IPS-20b (cell line): ENCODE measurements around the gene USP37.

Source experiments
- H3K27ac ChIP-seq: one replicate; pipeline ENCODE4 v1.5.1; 2013; ENCODE audit warnings: low read length
- H3K27me3 ChIP-seq: 2 replicates; pipeline ENCODE4 v1.6.1; 2013; ENCODE audit warnings: mild to moderate bottlenecking, low read length, inconsistent platforms; ENCODE audit not compliant: insufficient read depth
- H3K36me3 ChIP-seq: 2 replicates; pipeline ENCODE4 v1.6.1; 2013; ENCODE audit warnings: low read depth, mild to moderate bottlenecking, inconsistent platforms, low read length, moderate library complexity; ENCODE audit not compliant: insufficient read depth
- H3K4me1 ChIP-seq: 2 replicates; pipeline ENCODE4 v1.6.1; 2013; ENCODE audit warnings: mild to moderate bottlenecking, control low read depth, inconsistent platforms, low read length, moderate library complexity; ENCODE audit not compliant: insufficient read depth
- H3K4me3 ChIP-seq: 2 replicates; pipeline ENCODE4 v1.5.1; 2013; ENCODE audit warnings: mild to moderate bottlenecking, low read length, inconsistent platforms
- H3K9ac ChIP-seq: 2 replicates; pipeline ENCODE4 v1.6.1; 2013; ENCODE audit warnings: low read depth, mild to moderate bottlenecking, inconsistent platforms, low read length, moderate library complexity
- H3K9me3 ChIP-seq: 2 replicates; pipeline ENCODE4 v1.6.1; 2013; ENCODE audit warnings: mild to moderate bottlenecking, low read depth, low read length, inconsistent platforms; ENCODE audit not compliant: insufficient read depth

Gene USP37

GRCh38 chr2:218423584-218423983 is 144.6 kb downstream of the USP37 start:
- no peaks in the 10 kb centered on the region for H3K27me3 ChIP-seq
- peaks cover 7% of the 10 kb centered on the region; the same call in 1 of the 2 replicates for H3K4me1 ChIP-seq
- H3K9ac ChIP-seq: no peak overlapping the region
- no peak overlapping the region for H3K27ac ChIP-seq
- H3K4me3 ChIP-seq: no peak overlapping the region
- no peaks in the 10 kb centered on the region for H3K9me3 ChIP-seq
- no peaks in the 10 kb centered on the region for H3K36me3 ChIP-seq

GRCh38 chr2:218422403-218423086 is 145.6 kb downstream of the USP37 start:
- Histone ChIP-seq H3K27me3 (no peaks in the 10 kb centered on the region), H3K27ac (no peak overlapping the region), H3K9ac (no peak overlapping the region), H3K36me3 (no peaks in the 10 kb centered on the region), H3K4me3 (no peak overlapping the region), H3K9me3 (no peaks in the 10 kb centered on the region), H3K4me1 (peaks cover 7% of the 10 kb centered on the region; the same call in 1 of the 2 replicates)

- H3K4me3 ChIP-seq: no peak overlapping the region
- H3K9me3 ChIP-seq: no peaks in the 10 kb centered on the region
- no peaks in the 10 kb centered on the region for H3K27me3 ChIP-seq
- H3K36me3 ChIP-seq: no peaks in the 10 kb centered on the region
- H3K9ac ChIP-seq: no peak overlapping the region
- H3K27ac ChIP-seq: no peak overlapping the region
- peaks cover 7% of the 10 kb centered on the region; the same call in 1 of the 2 replicates for H3K4me1 ChIP-seq
Observed at GRCh38 chr2:218421027-218421426, 147.1 kb downstream of the USP37 start.

- Histone ChIP-seq H3K27me3 (no peaks in the 10 kb centered on the region), H3K4me1 (peaks cover 7% of the 10 kb centered on the region; the same call in 1 of the 2 replicates)
Observed at GRCh38 chr2:218419630-218420216, 148.4 kb downstream of the USP37 start.

GRCh38 chr2:218418717-218419458 is 149.3 kb downstream of the USP37 start, which contains the start of gene VIL1:
TSS of gene VIL1 (plus strand) at chr2:218419123. CDS start at chr2:218423779, 4,656 bp downstream.
- Histone ChIP-seq H3K9me3 (no peaks in the 10 kb centered on the region), H3K4me1 (peaks cover 7% of the 10 kb centered on the region; the same call in 1 of the 2 replicates), H3K36me3 (no peaks in the 10 kb centered on the region), H3K4me3 (peak within 1 kb of the TSS; percentile 15; the same call in 1 of the 2 replicates), H3K27ac (peak within 1 kb of the TSS; percentile 38), H3K9ac (peak within 1 kb of the TSS; percentile 51; the same call in 1 of the 2 replicates), H3K27me3 (no peaks in the 10 kb centered on the region)

More at GRCh38 chr2:218419630-218420216, 148.4 kb downstream of the USP37 start:
- H3K4me3 ChIP-seq: peak overlapping the region; percentile 15; the same call in 1 of the 2 replicates
- H3K36me3 ChIP-seq: no peaks in the 10 kb centered on the region
- H3K9ac ChIP-seq: peak overlapping the region; percentile 51; the same call in 1 of the 2 replicates
- H3K9me3 ChIP-seq: no peaks in the 10 kb centered on the region
- H3K27ac ChIP-seq: peak overlapping the region; percentile 38

GRCh38 chr2:218418321-218418716 is 149.8 kb downstream of the USP37 start:
- no peaks in the 10 kb centered on the region for H3K36me3 ChIP-seq
- no peaks in the 10 kb centered on the region for H3K27me3 ChIP-seq
- no peak overlapping the region for H3K9ac ChIP-seq
- H3K9me3 ChIP-seq: no peaks in the 10 kb centered on the region
- H3K27ac ChIP-seq: no peak overlapping the region
- H3K4me1 ChIP-seq: peaks cover 7% of the 10 kb centered on the region; the same call in 1 of the 2 replicates
- no peak overlapping the region for H3K4me3 ChIP-seq

- Histone ChIP-seq H3K9ac (no peak overlapping the region), H3K27ac (no peak overlapping the region), H3K36me3 (peaks cover 15% of the 10 kb centered on the region), H3K27me3 (no peaks in the 10 kb centered on the region), H3K4me3 (no peak overlapping the region), H3K4me1 (peaks cover 15% of the 10 kb centered on the region; the same call in 1 of the 2 replicates), H3K9me3 (no peaks in the 10 kb centered on the region)
Observed at GRCh38 chr2:218407717-218408116, 160.4 kb downstream of the USP37 start.

GRCh38 chr2:218406949-218407618 is 161.1 kb downstream of the USP37 start:
- peak overlapping the region; percentile 70 for H3K4me3 ChIP-seq
- peak overlapping the region; percentile 73; the same call in 1 of the 2 replicates for H3K9ac ChIP-seq
- no peaks in the 10 kb centered on the region for H3K27me3 ChIP-seq
- H3K4me1 ChIP-seq: peaks cover 15% of the 10 kb centered on the region; the same call in 1 of the 2 replicates
- H3K9me3 ChIP-seq: no peaks in the 10 kb centered on the region
- peak overlapping the region; percentile 1 for H3K27ac ChIP-seq
- peaks cover 19% of the 10 kb centered on the region for H3K36me3 ChIP-seq

DNA sequence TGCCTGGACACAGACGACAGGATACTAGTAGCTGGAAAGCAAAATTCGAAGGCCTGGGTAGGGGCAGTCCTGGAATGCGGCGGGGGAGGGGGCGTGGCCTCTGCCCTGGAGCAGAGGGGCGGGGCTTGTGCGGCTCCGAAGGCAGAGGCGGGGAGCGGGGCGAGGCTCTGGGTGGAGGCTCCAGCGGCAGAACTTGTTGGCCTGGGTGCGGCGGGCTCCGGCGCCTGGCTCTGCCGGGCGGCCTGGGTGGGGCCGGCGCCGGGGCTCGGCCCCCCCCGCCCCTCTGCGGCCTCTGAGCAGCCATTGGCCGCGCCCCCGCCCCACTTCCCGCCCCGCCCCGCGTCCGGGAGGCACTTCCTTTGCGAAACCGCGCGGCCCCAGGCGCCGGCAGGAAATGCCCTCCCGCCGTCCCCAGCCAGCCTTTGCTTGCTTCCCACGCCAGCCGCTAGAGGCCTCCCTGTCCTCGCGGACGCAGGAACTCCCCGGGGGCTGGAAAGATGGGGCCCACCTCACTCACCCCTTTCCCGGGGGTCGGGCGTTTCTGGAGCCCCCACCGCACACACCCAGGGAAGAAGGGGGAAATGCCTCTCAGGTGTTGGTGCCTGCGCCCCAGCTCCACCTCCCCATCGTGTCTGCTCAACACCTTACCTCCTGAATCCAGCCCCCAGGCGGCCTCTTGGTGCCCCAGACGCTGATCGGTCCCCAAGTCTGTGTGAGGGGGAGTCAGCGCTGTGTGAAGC is 161.8 kb downstream of the USP37 start:
- peaks cover 21% of the 10 kb centered on the region for H3K36me3 ChIP-seq
- H3K9ac ChIP-seq: peak overlapping the region; percentile 82; the same call in 1 of the 2 replicates
- peaks cover 15% of the 10 kb centered on the region; the same call in 1 of the 2 replicates for H3K4me1 ChIP-seq
- no peaks in the 10 kb centered on the region for H3K9me3 ChIP-seq
- H3K27me3 ChIP-seq: no peaks in the 10 kb centered on the region
- peak overlapping the region; percentile 78 for H3K4me3 ChIP-seq
- peak overlapping the region; percentile 89 for H3K27ac ChIP-seq

DNA sequence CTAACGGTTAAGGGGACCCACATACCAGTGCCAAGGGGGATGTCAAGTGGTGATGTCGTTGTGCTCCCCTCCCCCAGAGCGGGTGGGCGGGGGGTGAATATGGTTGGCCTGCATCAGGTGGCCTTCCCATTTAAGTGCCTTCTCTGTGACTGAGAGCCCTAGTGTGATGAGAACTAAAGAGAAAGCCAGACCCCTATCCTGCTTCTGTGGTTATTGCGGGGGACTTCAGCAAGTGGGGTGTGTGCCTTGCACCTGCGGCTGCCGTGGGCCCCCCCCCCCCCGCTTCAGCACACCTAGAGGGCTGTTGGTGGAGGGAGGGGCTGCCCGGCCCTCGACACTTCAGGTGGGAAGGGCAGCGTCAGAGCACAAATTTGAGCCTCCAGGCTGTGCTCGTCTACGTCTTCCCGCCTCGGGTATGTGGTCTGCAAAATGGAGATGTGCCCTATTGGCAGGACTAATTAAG is 162.4 kb downstream of the USP37 start:
- H3K9me3 ChIP-seq: no peaks in the 10 kb centered on the region
- peaks cover 15% of the 10 kb centered on the region; the same call in 1 of the 2 replicates for H3K4me1 ChIP-seq
- H3K4me3 ChIP-seq: peak overlapping the region; percentile 78
- H3K9ac ChIP-seq: peak overlapping the region; percentile 82; the same call in 1 of the 2 replicates
- peaks cover 21% of the 10 kb centered on the region for H3K36me3 ChIP-seq
- peak overlapping the region; percentile 89 for H3K27ac ChIP-seq
- H3K27me3 ChIP-seq: no peaks in the 10 kb centered on the region
